ENCODE results near the gene ZNF784.

Gene ZNF784

DNA sequence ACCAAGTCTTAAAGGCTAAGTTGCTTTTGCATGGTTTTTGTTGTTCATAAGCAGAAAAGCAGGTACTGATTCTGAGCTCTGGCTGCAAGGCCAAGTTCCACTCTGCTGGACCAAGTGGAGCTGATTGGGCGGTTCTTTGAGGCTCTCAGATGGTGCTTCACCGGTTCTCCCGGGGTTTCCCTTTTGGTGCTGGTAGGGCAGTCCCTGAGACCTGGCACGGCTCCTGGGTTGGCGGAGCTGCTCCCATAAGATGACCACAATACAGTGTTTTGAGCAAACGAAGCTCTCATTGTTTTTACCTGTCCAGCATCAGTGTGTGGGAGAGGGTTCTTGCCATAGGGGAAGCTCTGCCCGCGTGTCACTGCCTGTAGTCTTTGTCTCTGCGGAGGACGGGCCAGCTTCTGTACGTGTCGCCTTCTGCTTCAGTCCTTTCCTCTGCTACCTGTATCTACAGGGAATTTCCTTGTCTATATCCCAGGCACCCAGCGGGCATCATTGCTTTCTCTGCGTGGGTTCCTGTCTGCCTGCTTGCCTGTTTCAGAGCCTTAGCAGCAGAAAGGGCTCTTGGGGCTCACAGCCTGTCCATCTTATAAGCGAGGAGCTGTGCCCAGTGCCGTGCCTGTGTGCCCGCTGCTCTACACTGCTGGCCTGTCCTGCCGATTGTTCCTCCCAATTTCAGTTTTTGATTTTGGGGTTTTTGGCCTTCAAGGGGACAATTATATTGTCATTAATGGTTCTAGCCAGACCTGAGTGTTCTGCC lies 32.8 kb upstream of the ZNF784 start:
- no peak for TF ChIP-seq CTCF (conservative IDR thresholded peaks at IDR 0.05; ENCODE audit: low read depth)
- no peak for DNase-seq (ENCODE audit: low spot score)
- ChIA-PET POLR2A (ENCODE audit: low non-redundant PET) (interaction anchor here (0.6 kb wide), 1 partner anchor 419 kb away, joined by 3 read pairs; no protein-coding TSS in a partner anchor), CTCF (interaction anchor here (0.6 to 2.5 kb wide), 2 partner anchors 11 to 14 kb away, joined by 3 to 7 read pairs; no protein-coding TSS in a partner anchor)
- peak overlapping the region; percentile 48 for H3K27ac ChIP-seq

GRCh38 chr19:55656552-55656951 lies 32.2 kb upstream of the ZNF784 start:
- CTCF ChIA-PET, result interaction anchor here (0.6 to 2.5 kb wide), 2 partner anchors 12 to 15 kb away, joined by 3 to 7 read pairs; no protein-coding TSS in a partner anchor
- peak overlapping the region; percentile 48 for H3K27ac ChIP-seq
- POLR2A ChIA-PET (ENCODE audit: low non-redundant PET), result interaction anchor here (0.6 kb wide), 1 partner anchor 418 kb away, joined by 3 read pairs; no protein-coding TSS in a partner anchor
- DNase-seq (ENCODE audit: low spot score), result no peak
- TF ChIP-seq CTCF (conservative IDR thresholded peaks at IDR 0.05; ENCODE audit: low read depth), result no peak

GRCh38 chr19:55655648-55656040 lies 31.3 kb upstream of the ZNF784 start:
- ChIA-PET CTCF (interaction anchor here (2.5 kb wide), 1 partner anchor 16 kb away, joined by 7 read pairs; no protein-coding TSS in a partner anchor), POLR2A (ENCODE audit: low non-redundant PET) (no interaction called here)
- DNase-seq (ENCODE audit: low spot score), result no peak
- H3K27ac ChIP-seq, result peak overlapping the region; percentile 98
- no peak for TF ChIP-seq CTCF (conservative IDR thresholded peaks at IDR 0.05; ENCODE audit: low read depth)

DNA sequence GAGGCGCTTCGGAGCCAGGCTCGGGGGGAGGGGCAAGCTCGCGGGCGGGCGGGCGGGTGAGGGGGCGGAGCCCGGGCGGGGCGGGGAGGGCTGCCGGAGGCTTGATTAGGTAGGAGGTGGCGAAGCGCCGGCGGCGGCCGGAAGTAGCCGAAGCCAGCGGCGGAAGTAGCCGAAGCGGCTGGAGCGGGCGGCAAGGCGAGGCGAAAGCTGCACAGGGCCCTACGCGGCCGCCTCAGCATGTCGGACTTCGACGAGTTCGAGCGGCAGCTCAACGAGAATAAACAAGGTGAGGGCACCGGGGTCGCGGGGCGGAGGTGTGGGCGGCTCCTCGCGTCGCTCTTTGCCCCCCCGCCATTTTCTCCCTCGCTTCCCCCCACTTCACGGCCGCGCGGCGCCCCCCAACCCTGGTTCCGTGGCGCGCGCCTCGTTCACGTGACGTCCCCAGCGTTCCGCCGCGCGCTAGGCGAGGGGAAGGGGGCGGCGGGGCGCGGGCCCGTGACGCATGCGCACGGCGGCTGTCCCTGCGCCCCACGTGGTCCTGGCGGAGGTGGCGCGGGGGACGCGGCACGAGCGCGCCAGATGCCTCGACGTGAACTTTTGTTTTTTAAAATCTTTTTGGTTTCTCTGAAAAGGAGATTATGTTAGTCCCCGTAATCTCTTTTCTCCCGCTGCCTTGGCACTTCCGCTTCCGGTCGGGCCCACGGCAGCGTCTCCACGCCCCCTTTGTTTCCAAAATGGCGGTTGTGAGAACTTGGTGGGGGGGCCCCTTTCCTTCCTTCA lies 30.7 kb upstream of the ZNF784 start, which contains the start of gene U2AF2:
Gene U2AF2 (plus strand): TSS at position 168 of the 780 bp plus-strand sequence. CDS start 70 bp downstream, at position 238.
- ChIA-PET POLR2A (ENCODE audit: low non-redundant PET) (interaction anchor here (0.9 kb wide), 2 partner anchors 12 to 18 kb away, joined by 3 read pairs; no protein-coding TSS in a partner anchor), CTCF (interaction anchor here (0.6 to 0.7 kb wide), 2 partner anchors 15 to 30 kb away, joined by 4 to 5 read pairs; no protein-coding TSS in a partner anchor)
- DNase-seq (ENCODE audit: low spot score), result peak; percentile 95
- TF ChIP-seq CTCF (conservative IDR thresholded peaks at IDR 0.05; ENCODE audit: low read depth), result no peak
- peak within 1 kb of the TSS; percentile 98 for H3K27ac ChIP-seq

DNA sequence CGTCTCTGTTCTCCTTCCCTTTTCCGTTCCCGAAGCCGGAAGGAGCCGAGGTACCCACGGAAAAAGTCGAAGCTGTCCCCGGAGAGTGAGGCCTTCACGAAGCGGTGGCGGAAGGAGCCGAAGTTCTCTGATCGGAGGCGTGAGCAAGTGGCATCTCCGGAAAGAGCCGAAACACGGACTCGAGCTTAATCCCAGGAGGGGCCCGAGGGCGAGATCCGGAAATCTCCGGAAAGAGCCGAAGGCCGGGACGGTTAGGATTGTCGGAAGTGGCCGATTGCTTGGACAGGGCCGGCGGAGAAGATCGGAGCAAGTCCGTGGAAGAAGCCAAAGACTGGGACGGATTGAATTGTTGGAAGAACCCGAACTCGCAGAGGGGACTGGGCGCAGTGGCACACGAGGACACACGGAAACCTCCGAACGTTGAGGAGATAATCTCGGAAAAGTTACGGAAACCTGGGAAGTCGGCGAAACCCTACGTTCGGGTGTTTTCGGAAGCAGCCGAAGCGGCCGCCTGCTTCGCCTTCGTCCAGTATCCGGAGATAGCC lies 30.0 kb upstream of the ZNF784 start:
- DNase-seq (ENCODE audit: low spot score), result peak; percentile 95
- CTCF ChIA-PET, result interaction anchor here (0.6 to 0.7 kb wide), 3 partner anchors 14 to 36 kb away, joined by 3 to 5 read pairs (median 4); no protein-coding TSS in a partner anchor
- POLR2A ChIA-PET (ENCODE audit: low non-redundant PET), result interaction anchor here (0.9 kb wide), 2 partner anchors 11 to 17 kb away, joined by 3 read pairs; no protein-coding TSS in a partner anchor
- peak overlapping the region; percentile 98 for H3K27ac ChIP-seq
- no peak for TF ChIP-seq CTCF (conservative IDR thresholded peaks at IDR 0.05; ENCODE audit: low read depth)
